ENCODE measurements around the gene MRPL39. TPM values are rescaled to one million over a fixed set of nuclear protein-coding genes. Genes with fewer than 3 reads are reported as not detected.
A peak's percentile ranks its signal among the peaks of the same experiment; 100 is the strongest.

The MRPL39 gene
- 10 to 100 TPM in 3 of 5 experiments, 1 to 10 TPM in 2; 7.6 to 35.7 (median 19.5) TPM for total RNA-seq
- polyA plus RNA-seq: 10 to 100 TPM; 46.4 to 53.6 TPM
- total RNA-seq: 12.1 reads per million, percentile 40 among the genes with 10 or more reads in this experiment

DNA sequence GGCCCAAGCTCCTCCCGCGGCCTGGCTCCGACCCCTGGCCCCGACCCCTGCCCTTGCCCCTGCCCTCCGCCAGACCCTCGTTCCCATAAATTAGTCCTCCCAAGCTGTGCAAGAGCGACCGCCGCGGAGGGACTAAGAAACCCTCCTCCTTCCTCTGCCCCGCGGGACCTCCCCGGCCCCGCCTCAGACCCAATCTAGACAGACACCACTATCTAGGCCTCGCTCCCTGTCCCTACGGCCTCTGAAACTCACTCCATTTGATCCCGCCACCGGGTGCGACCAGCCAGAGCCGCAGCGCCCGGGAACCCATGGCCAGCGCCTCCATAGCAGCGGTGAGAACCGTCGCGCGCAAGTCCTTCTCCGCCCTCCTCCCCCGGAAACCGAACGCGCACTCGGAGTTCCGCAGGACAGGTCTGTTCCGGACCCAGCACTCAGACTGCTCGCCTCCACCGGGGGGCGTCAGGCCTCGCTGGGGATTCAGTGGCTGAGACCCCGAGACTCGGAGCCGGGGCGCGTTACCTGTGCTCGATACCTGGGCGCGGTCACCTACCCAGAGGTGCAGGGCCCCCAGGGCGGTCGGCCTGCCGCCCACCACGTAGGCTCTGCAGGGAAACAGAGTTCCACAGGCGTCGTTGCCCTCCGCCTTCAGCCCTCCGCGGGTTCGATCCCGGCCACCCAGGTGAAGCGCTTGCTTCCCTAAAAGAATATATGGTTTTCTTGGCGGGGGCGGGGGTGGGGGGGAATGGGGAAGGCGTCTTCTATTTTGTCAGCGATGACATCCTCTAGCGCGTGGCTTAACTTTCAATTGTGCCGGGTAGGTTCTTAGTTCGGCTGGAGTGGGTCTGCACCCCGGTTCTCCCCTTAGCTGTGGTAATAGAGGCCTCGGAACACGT, at the start of gene MRPL39:
TSS of gene MRPL39 (minus strand) at position 331 of the 893 bp plus-strand sequence. CDS start at position 325, 6 bp downstream.
- Histone ChIP-seq H3K4me1 (ENCODE audit: control insufficient read depth in 2 of 2, insufficient read depth in 2 of 2, low read length in 2 of 2) (peaks cover 17 to 21% of the 10 kb centered on the region in 2 donors), H3K27me3 (ENCODE audit: control insufficient read depth in 2 of 2, insufficient read depth in 2 of 2, low read length in 2 of 2) (no peaks in the 10 kb centered on the region), H3K9me3 (ENCODE audit: control insufficient read depth in 2 of 3, low read length in 3 of 3) (no peaks in the 10 kb centered on the region), H3K27ac (ENCODE audit: low read depth, low read length) (peak within 1 kb of the TSS; percentile 76), H3K4me3 (ENCODE audit: low read length) (peak within 1 kb of the TSS; percentile 90), H3K36me3 (ENCODE audit: control insufficient read depth in 2 of 3, insufficient read depth in 3 of 3, low read length in 3 of 3) (peaks cover 0 to 19% (median 8%) of the 10 kb centered on the region in 3 experiments)
- ATAC-seq (peak; percentile 93), DNase-seq (peak; percentile 74 to 88 (median 82))
- ChIA-PET POLR2A (interaction anchor here (1.0 to 3.1 kb wide), 8 partner anchors 25 to 132 kb away, joined by 3 to 17 read pairs (median 4); partner anchors contain the start of genes ATP5PF, GABPA and JAM2), CTCF (interaction anchor here (0.6 to 5.4 kb wide), 14 partner anchors 10 to 1110 kb away, joined by 3 to 31 read pairs (median 5); partner anchors contain the start of genes APP and JAM2)
- peaks cover 0 to 18% (median 12%) of the 10 kb centered on the region in 5 donors for H3K36me3 Mint-ChIP-seq
- peaks cover 18 to 53% (median 47%) of the 10 kb centered on the region in 7 donors for H3K4me1 Mint-ChIP-seq
- H3K4me3 Mint-ChIP-seq: peak within 1 kb of the TSS; percentile 89 to 100 (median 100)
- no peaks in the 10 kb centered on the region for H3K9me3 Mint-ChIP-seq
- H3K27ac Mint-ChIP-seq: peak within 1 kb of the TSS; percentile 91 to 100 (median 99)
- peaks cover 0 to 2% (median 0%) of the 10 kb centered on the region in 5 donors for H3K27me3 Mint-ChIP-seq
- intact Hi-C loops (cut with micrococcal nuclease): loop anchor here (1.0 to 10.0 kb wide), 17 partner anchors 15 to 1240 kb away; partner anchors contain the start of genes ADAMTS1 (in 2 of the 2), APP (in 2 of the 2), JAM2 (in 2 of the 2) and ATP5PF (in 1 of the 2)

DNA sequence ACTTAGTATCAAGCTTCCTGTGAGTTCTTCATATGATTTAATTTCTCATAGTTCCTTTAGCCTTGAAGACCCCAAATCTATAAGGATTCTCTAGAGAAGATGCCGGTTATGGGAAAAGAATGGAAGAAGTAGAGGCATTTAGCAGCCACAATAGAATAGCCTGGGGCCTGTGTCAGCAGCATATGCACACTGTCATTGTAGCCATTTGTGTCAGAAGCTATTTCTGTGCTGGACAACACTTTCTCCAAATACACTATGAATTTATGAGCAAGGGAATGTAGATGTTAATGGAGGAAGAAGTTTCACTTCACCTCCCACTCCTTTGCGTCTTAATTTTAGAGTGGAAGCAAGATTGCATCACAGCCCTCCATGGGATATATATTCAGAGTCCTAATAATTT, 49.1 kb upstream of the MRPL39 start:
- H3K36me3 ChIP-seq (ENCODE audit: control insufficient read depth in 2 of 3, insufficient read depth in 3 of 3, low read length in 3 of 3): no peaks in the 10 kb centered on the region
- no peaks in the 10 kb centered on the region for H3K9me3 ChIP-seq (ENCODE audit: control insufficient read depth in 2 of 3, low read length in 3 of 3)
- ATAC-seq: no peak
- Mint-ChIP-seq H3K9me3 (peaks cover 0 to 4% (median 0%) of the 10 kb centered on the region in 11 donors), H3K4me3 (no peak overlapping the region), H3K4me1 (no peaks in the 10 kb centered on the region), H3K36me3 (no peaks in the 10 kb centered on the region), H3K27ac (no peak overlapping the region), H3K27me3 (peaks cover 0 to 18% (median 0%) of the 10 kb centered on the region in 5 donors)
- H3K27ac ChIP-seq (ENCODE audit: low read depth, low read length): no peak overlapping the region
- H3K4me1 ChIP-seq (ENCODE audit: control insufficient read depth in 2 of 2, insufficient read depth in 2 of 2, low read length in 2 of 2): no peaks in the 10 kb centered on the region
- DNase-seq: no peak
- no peaks in the 10 kb centered on the region for H3K27me3 ChIP-seq (ENCODE audit: control insufficient read depth in 2 of 2, insufficient read depth in 2 of 2, low read length in 2 of 2)
- H3K4me3 ChIP-seq (ENCODE audit: low read length): no peak overlapping the region
- CTCF ChIA-PET: no interaction called here
- POLR2A ChIA-PET: no interaction called here
- intact Hi-C loops (cut with micrococcal nuclease): no loop called here

DNA sequence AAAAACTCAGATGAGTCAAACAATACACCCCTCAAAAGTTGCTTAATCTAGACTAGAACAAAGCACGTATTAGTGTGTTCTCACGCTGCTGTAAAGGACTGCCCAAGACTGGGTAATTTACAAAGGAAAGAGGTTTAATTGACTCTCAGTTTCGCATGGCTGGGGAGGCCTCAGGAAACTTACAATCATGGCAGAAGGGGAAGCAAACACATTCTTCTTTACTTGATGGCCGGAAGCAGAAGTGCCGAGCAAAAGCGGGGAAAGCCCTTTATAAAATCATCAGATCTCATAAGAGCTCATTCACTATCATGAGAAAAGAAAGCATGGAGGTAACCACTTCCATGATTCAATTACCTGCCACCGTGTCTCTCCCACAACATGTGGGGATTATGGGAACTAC, 41.9 kb upstream of the MRPL39 start:
- no peaks in the 10 kb centered on the region for H3K36me3 Mint-ChIP-seq
- Histone ChIP-seq H3K36me3 (ENCODE audit: control insufficient read depth in 2 of 3, insufficient read depth in 3 of 3, low read length in 3 of 3) (no peaks in the 10 kb centered on the region), H3K4me1 (ENCODE audit: control insufficient read depth in 2 of 2, insufficient read depth in 2 of 2, low read length in 2 of 2) (no peaks in the 10 kb centered on the region), H3K27ac (ENCODE audit: low read depth, low read length) (no peak overlapping the region), H3K4me3 (ENCODE audit: low read length) (no peak overlapping the region), H3K9me3 (ENCODE audit: control insufficient read depth in 2 of 3, low read length in 3 of 3) (no peaks in the 10 kb centered on the region), H3K27me3 (ENCODE audit: control insufficient read depth in 2 of 2, insufficient read depth in 2 of 2, low read length in 2 of 2) (no peaks in the 10 kb centered on the region)
- H3K27ac Mint-ChIP-seq: no peak overlapping the region
- no peak for DNase-seq
- peak; percentile 48 for ATAC-seq
- no peak overlapping the region for H3K4me3 Mint-ChIP-seq
- intact Hi-C loops (cut with micrococcal nuclease): no loop called here
- ChIA-PET CTCF (interaction anchor here (1.0 kb wide), 1 partner anchor 10 kb away, joined by 3 read pairs; the partner anchor contains the start of gene JAM2), POLR2A (no interaction called here)
- peaks cover 0 to 12% (median 0%) of the 10 kb centered on the region in 5 donors for H3K27me3 Mint-ChIP-seq
- H3K4me1 Mint-ChIP-seq: peaks cover 0 to 4% (median 0%) of the 10 kb centered on the region in 7 donors
- peaks cover 0 to 4% (median 0%) of the 10 kb centered on the region in 11 donors for H3K9me3 Mint-ChIP-seq

DNA sequence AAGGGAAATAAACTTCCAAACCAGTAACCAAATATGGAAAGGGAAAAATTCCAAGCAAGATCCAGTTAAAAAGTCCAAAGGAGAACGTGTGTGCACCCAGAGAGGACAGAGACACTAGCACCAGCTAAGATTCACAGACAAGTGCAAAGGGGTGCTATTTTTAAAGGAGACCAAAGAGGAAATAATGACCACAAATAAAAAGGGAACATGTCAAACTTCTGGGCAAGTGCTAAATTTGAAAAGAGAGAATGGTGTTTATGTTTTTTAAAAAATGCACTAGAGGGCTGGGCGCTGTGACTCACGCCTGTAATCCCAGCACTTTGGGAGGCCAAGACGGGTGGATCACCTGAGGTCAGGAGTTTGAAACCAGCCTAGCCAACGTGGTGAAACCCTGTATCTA, 40.4 kb upstream of the MRPL39 start:
- no peak overlapping the region for H3K4me3 ChIP-seq (ENCODE audit: low read length)
- Mint-ChIP-seq H3K9me3 (peaks cover 0 to 1% (median 0%) of the 10 kb centered on the region in 11 donors), H3K4me1 (peaks cover 0 to 4% (median 0%) of the 10 kb centered on the region in 7 donors), H3K27ac (no peak overlapping the region), H3K36me3 (no peaks in the 10 kb centered on the region), H3K4me3 (no peak overlapping the region), H3K27me3 (peaks cover 0 to 9% (median 0%) of the 10 kb centered on the region in 5 donors)
- ATAC-seq (no peak), DNase-seq (no peak)
- intact Hi-C loops (cut with micrococcal nuclease): no loop called here
- H3K9me3 ChIP-seq (ENCODE audit: control insufficient read depth in 2 of 3, low read length in 3 of 3): no peaks in the 10 kb centered on the region
- no peaks in the 10 kb centered on the region for H3K27me3 ChIP-seq (ENCODE audit: control insufficient read depth in 2 of 2, insufficient read depth in 2 of 2, low read length in 2 of 2)
- POLR2A ChIA-PET: no interaction called here
- no peaks in the 10 kb centered on the region for H3K36me3 ChIP-seq (ENCODE audit: control insufficient read depth in 2 of 3, insufficient read depth in 3 of 3, low read length in 3 of 3)
- CTCF ChIA-PET: no interaction called here
- H3K4me1 ChIP-seq (ENCODE audit: control insufficient read depth in 2 of 2, insufficient read depth in 2 of 2, low read length in 2 of 2): no peaks in the 10 kb centered on the region
- no peak overlapping the region for H3K27ac ChIP-seq (ENCODE audit: low read depth, low read length)

DNA sequence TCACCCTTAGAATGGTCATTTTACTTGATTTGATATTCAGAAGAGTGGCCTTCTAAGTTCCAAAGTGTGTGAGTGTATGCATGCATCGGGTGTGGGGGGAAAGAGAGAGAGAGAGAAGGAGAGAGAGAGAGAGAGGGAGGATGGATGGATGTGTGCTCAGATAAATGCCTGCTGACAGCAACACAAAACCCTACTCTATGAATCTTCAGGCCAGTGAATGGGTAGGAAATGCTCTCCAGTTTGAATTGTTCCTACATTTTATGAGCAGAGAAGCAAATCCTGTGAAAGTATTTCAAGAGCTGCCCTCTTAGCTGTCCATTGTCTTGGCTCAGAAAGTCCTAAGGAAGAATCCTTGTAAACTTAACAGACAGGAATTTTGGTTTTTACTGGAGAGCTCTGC, 39.2 kb upstream of the MRPL39 start:
- no peak overlapping the region for H3K4me3 Mint-ChIP-seq
- CTCF ChIA-PET: no interaction called here

GRCh38 chr21:25643486-25643885, 36.2 kb upstream of the MRPL39 start:
- intact Hi-C loops (cut with micrococcal nuclease): no loop called here
- ATAC-seq: no peak
- H3K27me3 Mint-ChIP-seq: peaks cover 6 to 38% (median 13%) of the 10 kb centered on the region in 5 donors
- H3K36me3 Mint-ChIP-seq: no peaks in the 10 kb centered on the region
- H3K4me3 ChIP-seq (ENCODE audit: low read length): no peak overlapping the region
- POLR2A ChIA-PET: no interaction called here
- H3K4me3 Mint-ChIP-seq: no peak overlapping the region
- H3K4me1 ChIP-seq (ENCODE audit: control insufficient read depth in 2 of 2, insufficient read depth in 2 of 2, low read length in 2 of 2): peaks cover 0 to 10% of the 10 kb centered on the region in 2 donors
- no peaks in the 10 kb centered on the region for H3K36me3 ChIP-seq (ENCODE audit: control insufficient read depth in 2 of 3, insufficient read depth in 3 of 3, low read length in 3 of 3)
- no peak overlapping the region for H3K27ac Mint-ChIP-seq
- H3K27me3 ChIP-seq (ENCODE audit: control insufficient read depth in 2 of 2, insufficient read depth in 2 of 2, low read length in 2 of 2): no peaks in the 10 kb centered on the region
- CTCF ChIA-PET: no interaction called here
- H3K9me3 Mint-ChIP-seq: peaks cover 0 to 1% (median 0%) of the 10 kb centered on the region in 11 donors
- no peak overlapping the region for H3K27ac ChIP-seq (ENCODE audit: low read depth, low read length)
- DNase-seq: no peak
- no peaks in the 10 kb centered on the region for H3K9me3 ChIP-seq (ENCODE audit: control insufficient read depth in 2 of 3, low read length in 3 of 3)
- H3K4me1 Mint-ChIP-seq: peaks cover 9 to 16% (median 14%) of the 10 kb centered on the region in 7 donors

More for the DNA sequence above, 39.2 kb upstream of the MRPL39 start:
- H3K27me3 Mint-ChIP-seq: peaks cover 0 to 16% (median 0%) of the 10 kb centered on the region in 5 donors
- no peak overlapping the region for H3K27ac Mint-ChIP-seq
- Histone ChIP-seq H3K9me3 (ENCODE audit: control insufficient read depth in 2 of 3, low read length in 3 of 3) (no peaks in the 10 kb centered on the region), H3K36me3 (ENCODE audit: control insufficient read depth in 2 of 3, insufficient read depth in 3 of 3, low read length in 3 of 3) (no peaks in the 10 kb centered on the region), H3K4me1 (ENCODE audit: control insufficient read depth in 2 of 2, insufficient read depth in 2 of 2, low read length in 2 of 2) (no peaks in the 10 kb centered on the region), H3K4me3 (ENCODE audit: low read length) (no peak overlapping the region), H3K27me3 (ENCODE audit: control insufficient read depth in 2 of 2, insufficient read depth in 2 of 2, low read length in 2 of 2) (no peaks in the 10 kb centered on the region), H3K27ac (ENCODE audit: low read depth, low read length) (no peak overlapping the region)
- POLR2A ChIA-PET: no interaction called here
- ATAC-seq: no peak
- intact Hi-C loops (cut with micrococcal nuclease): no loop called here
- H3K36me3 Mint-ChIP-seq: no peaks in the 10 kb centered on the region
- peaks cover 0 to 4% (median 0%) of the 10 kb centered on the region in 7 donors for H3K4me1 Mint-ChIP-seq
- DNase-seq: no peak
- H3K9me3 Mint-ChIP-seq: peaks cover 0 to 1% (median 0%) of the 10 kb centered on the region in 11 donors

All from naive thymus-derived CD4-positive, alpha-beta T cell (primary cell).